ENCODE data around the gene SORT1.
A peak's percentile ranks its signal among the peaks of the same experiment; 100 is the strongest.
"Not testable (repeated sequence)": the region's sequence is repeated elsewhere in the genome, so short reads cannot be mapped to it uniquely, and the experiment has no call there.

SORT1 gene

DNA sequence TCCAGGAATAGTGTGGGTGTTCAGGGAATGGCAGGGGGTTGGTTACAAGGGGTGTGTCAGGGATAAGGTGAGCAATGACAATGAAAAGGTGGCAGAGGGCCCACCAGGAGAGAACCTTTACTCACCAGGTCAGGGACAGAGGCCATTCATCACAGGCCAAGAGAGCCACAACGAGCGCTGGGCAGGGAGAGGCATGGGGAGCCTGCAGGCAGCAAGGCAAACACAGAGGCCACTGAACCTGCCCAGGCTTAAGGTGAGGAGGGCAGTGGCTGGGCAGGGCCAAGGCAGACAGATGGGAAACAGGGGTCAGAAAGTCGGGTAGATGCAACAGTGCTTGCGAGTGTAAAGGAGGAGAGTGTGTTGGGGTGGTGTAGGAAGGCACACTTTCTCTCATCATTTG, 62.6 kb downstream of the SORT1 start:
- DNase-seq = no peak

DNA sequence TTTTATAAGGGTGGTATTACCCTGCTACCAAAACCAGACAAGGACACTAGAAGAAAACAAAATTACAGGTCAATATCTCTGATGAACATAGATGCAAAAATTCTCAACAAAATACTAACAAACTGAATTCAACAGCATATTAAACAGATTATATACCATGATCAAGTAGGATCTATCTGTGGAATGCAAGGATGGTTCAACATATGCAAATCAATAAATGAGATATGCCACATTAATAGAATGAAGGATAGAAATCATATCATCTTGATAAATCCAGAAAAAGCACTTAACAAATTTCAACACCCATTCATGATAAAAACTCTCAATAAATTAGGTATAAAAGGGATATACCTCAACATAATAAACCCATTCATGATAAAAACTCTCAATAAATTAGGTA, 66.6 kb downstream of the SORT1 start:
- no peak for DNase-seq

DNA sequence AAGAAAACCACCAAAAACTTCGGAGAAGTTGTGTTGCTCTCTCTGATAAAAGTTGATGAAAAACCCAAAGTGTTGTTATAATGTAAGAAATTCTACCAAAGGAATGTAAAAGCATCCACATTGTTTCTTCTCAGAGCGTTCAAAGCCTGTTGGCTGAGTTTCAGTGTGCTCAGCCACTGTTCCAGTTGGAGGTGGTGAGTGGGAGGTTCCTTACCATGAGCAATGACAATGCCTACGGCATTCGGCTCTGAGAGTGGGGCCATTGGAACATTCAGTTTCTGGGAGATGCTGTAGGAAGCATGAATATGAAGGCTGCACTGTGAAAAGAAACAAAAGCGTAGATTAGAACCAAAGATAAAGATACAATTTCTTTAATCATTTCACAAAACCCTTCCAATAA, 70.4 kb downstream of the SORT1 start:
- DNase-seq = no peak

DNA sequence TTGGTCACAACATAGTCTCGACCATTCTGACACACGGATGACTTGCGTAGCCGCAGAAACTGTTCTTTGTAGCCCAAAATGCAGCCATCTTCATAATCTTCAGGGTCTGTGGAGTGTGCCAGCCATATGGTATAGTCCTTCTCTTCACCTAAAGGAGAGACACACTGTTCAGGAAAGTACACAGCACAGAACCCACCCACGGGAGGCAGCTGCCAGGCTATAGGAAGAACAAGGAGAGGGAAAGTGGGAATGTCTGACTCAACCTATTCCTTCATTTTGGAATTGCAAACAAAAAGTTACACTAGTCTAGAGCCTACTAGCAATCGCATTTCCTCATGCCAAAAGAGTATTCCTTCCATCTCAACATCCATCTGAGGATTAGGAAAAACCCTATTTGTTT, 74.7 kb downstream of the SORT1 start:
- DNase-seq = no peak

DNA sequence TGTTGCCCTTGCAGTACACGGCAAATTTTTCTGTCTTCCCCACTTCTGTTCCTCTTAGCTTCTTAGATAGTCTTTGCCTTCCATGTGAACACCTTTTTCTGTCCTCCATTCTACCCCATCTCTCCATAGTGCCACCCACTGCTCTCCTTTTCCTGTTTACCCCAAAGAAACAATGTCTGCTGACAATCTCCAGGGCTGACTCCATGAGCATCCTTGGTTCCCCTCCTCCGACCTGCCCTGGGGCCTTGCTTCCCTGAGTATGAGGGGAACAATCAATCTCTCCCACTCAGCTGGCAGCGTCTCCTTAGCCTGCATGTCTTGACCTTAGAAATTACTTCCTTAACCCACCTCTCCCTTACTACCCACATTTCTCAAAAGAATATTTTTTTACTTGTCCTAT, 78.6 kb downstream of the SORT1 start:
- no peak for DNase-seq

DNA sequence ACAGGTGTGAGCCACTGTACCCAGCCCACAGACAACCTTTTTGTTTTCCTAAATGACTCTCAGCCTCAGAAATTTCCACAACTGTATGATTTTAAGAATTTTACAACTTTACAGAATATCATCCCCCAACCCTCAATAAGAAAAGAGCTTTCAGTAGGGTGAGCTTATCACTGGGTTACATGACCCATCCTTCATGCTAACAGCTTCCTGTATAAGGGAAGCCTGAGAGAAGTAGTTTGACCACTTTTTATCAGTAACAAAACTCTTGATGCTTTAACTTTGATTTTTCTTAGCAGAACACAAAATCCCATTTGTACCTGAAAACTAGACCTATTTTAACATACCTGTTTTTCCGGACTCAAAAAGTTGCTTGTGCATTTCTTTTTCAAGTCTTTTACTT, 81.2 kb downstream of the SORT1 start:
- DNase-seq = no peak

DNA sequence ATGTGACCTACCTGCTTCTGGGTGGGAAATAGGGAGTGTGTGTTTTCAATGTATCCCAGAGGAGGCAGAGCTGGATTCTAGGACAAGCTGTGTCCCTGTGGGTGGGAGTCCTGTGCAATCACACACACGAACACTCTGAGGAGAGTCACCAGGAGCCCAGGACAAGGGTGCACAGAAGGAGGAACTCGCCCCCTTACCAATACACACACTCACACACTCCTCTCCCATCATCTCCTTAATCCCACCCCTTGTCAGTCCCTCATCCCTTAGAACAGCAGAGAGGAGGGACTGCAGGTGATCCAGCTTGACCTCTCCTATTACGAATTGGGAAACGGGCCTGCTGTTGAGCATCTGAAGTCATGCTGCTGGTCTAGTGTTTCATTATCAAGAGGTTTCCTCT, 82.4 kb downstream of the SORT1 start:
- DNase-seq = no peak

DNA sequence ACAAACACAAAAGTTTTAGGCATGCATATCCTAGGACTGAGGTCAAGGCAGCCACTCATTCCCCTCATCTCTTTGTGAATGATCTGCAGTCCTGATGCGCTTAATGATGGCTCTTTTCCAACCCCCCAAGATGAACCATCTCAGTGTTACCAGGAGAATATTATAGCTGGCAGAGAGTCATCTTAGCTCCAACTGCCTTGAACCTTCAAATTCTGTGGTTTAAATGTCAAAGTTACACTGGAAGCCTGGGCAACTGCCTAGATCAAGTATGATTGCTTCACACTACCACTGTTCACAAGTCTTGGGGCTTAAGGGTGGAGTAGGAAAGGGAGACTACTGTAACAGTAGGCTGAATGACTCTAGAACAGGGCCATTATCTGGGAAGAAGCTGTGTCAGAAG, 82.9 kb downstream of the SORT1 start:
- no peak for DNase-seq

DNA sequence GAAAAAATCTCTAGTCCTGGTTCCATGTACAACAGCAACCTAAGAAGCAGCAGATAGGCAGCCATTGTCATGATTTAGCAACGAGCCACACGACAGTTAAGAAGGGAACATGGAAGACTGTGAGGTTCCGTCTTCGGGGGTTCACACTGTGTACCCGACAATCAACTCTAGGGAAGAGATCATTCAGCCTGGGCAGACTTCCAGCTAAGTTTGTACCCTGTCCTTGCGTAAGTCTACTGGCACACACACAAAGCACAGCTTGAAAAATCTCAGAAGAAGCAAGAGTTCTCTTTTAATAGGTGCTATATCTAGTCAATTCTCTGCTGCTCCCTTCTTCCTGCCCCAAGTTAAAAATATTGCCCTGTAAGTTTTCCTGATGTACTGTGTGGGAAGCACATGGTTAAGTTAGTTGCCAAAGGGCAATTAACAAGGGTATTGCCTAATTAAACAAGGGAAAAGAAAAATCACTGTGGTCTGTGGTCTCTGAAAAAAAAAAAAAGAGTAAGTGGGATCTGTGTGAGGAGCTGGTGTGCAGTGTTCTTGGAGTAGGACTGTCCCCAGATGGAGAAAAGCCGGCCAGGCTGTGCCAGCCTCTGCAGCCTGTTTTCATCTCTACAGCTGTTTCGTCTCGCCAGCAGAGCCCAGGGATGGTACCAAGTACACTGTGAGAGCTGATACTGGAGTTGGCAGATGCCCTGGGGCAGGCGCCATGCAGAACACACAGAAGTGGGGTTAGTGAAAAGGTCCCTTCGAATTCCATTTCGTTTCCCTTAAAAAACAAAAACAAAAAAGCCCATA, 84.5 kb downstream of the SORT1 start:
- no peak for DNase-seq

DNA sequence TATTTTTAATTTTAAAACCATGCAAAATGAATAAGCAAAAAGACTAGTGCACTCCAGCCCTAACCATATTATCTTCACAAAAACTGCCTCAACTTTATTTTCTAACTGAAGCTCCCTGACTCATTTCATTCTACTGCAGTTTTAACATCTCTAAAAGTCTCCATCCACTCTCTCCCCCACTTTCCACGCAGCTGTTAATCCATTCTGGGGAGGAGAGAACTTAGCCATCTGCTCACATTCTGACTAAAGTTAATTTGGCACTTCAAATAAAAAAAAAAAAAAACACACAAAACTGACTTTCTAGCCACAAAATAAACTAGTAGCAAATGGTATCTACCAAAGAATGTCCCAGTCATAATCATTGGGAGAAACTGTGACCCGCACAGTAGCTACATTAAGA, 85.5 kb downstream of the SORT1 start:
- DNase-seq = no peak

DNA sequence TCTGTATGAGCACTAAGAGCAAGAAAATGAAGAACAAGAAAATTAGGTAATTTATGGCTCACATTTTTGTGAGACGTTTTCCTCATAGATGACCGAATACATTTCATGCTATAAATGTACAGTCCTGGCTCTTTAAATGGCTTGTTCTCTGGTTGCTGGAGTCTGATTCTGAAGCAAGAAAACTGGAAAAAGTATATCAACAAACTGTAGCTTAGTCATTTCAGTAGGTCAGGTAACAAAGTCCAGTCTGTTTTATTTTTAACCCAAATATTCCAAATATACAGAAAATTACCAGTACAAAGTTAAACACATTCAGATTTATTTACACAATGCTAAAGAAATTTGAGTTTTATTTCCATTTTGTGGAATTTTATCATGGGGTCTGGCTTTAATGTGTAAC, 88.4 kb downstream of the SORT1 start:
- no peak for DNase-seq

DNA sequence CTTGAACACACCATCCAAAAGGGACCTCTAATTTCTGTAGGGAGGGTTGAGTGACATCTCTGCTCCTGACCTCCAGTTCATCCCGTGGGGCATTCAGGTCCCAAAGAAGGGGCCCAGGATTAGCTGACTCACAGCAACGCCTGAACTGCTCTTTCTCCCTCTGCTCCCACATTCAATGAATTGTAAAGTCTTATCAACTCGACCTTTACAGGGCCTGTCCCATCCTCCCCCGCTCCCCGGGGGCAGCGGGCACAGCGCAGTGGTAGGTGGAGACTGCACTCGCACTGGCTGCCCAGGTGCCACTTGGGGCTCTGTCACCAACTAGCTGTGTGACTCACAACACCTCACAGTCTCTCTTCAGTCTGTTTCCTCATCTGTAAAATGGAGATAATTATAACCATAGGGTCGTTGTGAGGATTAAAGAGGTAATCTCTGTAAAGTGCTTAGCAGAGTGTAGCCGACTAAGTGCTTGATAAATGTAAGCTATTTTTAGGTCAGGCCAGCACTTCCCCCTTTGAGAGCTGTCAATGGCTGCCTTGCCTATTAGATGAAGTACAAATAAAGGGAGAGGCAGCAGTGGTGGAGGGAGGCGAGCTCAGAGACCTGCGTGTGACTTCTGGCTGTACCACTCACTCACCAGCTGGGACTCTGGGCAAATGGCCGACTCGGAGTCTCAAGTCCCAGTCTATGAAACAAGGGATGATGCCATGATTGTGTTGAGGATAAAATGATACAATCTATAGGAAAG, 90.3 kb downstream of the SORT1 start:
- DNase-seq = peak; percentile 67

DNA sequence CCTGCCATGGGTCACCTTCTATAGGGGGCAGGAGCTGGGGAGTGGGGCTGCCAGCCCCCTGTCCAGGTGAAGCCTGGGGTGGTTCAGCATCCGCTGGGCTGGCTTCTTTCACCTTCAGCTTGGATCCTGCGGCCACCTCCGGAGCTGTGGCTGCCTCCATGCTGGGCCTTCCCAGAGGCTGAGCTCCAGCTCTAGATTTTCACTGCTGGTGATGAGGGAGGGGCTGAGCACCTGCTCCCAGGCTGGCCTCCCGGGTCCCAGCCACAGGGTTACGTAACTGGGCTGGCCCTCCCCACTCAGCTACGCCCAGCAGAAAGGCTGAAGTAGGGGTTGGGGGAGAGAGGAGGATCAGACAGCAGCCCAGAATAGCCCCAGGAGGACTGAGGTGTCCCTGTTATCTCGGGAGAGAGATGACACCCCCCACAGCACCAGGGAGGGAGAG, 90.9 kb downstream of the SORT1 start, which contains the start of gene MYBPHL:
TSS of gene MYBPHL (minus strand) at position 180 of the 442 bp plus-strand sequence. CDS start at position 160, 20 bp downstream.
- DNase-seq = no peak

DNA sequence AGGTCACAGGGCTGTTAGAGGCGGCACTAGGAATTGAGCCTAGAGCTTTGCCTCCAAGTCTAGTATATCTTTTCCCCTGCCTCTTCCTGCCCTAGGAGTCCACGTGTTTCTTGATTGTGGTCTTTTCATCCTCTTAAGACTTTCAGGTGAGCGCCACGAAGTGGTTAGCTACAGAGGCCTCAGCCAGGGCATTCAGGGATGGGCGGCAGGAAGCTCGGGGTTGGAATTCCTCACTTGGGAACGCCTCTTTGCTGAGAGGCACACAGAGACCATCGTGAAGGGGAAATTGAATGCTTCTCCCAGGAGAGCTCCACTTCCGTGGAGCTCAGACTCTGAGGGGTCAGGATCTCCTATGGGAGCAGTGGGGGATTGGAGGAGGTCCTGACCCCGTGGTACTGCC, 91.7 kb downstream of the SORT1 start:
- DNase-seq = not testable (repeated sequence)

DNA sequence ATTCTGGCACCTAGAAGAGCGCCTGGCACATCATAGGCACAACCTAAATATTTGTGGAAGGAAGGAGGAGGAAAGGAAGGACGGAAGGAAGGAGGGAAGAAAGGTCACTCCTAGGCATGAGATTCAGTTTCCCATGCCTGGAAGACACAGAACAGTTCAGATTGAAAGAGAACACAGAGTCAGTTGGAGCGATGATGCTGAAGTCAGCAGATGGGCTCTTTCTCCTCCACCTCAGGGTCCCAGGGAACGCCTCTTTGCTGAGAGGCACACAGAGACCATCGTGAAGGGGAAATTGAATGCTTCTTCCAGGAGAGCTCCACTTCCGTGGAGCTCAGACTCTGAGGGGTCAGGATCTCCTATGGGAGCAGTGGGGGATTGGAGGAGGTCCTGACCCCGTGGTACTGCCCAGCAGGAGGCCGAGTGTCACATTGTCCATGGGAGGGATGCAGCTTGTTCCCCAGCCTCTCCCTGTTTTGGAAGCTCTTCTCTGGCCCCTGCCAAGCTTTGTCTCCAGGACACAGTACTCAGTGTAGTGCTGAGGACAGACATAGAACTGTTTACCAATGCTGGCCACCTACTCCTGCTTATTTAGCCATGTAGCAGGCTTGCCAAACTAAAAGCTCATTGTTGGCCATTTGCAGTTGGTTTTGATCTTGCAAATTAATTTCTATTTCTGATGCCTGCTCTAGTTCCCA, 93.3 kb downstream of the SORT1 start:
- no peak for DNase-seq

DNA sequence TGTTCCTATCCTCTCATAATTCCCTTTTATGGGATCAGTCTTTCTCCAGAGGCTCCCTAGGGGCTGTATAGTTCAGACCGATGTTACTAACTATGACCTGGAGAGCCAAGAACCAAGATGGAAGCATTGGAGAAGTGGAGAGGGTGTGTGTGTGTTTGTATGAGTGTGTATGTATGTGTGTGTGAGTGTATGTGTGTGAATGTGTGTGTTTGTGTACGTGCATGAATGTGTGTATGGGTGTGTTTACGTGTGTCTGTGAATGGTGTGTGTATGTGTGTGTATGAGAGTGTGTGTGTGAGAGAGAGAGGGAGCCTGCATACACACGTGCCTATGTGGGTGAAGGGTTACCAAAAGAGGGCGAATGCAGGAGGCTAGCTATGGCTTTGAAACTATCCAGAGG, 95.8 kb downstream of the SORT1 start:
- DNase-seq = no peak

DNA sequence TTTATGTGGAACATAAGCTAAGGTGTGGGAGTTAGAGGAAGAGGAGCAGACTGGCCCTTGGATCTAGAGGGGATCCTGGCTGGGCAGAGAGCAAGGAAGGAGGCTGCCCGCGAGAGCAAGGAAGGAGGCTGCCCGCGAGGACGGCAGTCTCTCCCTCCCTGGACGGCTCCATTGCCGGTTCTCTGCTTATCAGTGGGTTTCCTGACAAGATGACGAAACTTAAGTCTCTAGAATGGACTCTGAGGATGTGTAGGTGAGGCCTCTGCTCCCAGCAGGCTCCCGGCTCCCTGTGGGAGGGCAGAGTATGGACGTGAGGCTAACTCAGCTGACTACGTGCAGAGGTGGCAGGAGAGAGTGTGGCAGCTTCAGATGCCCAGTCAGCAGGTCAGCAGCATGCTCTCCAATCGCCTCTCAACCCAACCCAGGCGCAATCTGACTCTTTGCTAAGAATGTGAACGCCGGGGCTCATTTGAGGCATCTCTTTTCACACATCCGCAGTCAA, 97.0 kb downstream of the SORT1 start:
- DNase-seq = no peak

DNA sequence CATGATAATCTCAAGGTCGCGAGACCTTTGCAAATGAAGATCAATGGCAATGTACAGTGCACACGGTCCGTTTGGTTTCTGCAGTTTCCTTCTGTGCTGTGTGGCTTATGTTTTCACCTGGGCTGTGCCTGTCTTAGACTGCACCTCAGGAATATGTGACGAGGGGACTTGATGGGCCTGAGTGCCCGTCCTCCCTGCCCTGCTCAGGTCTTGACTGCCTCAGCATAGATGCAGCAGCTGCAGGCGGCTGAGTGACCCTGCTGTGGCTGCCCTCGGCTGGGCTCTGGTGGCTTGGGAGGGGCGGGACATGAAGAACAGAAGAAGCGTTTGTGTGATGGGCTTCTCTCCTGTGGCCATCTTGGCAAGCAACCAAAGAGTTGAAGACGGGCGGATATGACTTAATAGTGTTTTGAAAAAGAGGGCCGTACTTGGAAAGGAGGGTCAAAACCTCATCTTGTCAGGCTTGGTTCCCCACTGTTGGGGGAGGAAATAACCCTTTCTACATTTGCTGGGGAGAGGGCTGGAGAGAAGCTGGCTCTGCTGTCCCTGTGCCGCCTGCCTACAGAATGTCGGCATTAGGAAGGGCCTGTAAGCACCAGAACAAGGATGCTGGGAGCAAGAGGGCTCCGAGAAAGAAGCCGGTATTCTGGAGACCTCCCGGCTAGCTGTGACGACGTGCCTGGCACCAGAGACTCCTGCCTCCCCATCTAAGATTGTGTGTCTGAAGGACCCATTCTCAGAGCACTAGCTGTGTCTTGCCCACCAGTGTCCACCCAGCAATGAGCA, 98.0 kb downstream of the SORT1 start:
- DNase-seq = no peak

DNA sequence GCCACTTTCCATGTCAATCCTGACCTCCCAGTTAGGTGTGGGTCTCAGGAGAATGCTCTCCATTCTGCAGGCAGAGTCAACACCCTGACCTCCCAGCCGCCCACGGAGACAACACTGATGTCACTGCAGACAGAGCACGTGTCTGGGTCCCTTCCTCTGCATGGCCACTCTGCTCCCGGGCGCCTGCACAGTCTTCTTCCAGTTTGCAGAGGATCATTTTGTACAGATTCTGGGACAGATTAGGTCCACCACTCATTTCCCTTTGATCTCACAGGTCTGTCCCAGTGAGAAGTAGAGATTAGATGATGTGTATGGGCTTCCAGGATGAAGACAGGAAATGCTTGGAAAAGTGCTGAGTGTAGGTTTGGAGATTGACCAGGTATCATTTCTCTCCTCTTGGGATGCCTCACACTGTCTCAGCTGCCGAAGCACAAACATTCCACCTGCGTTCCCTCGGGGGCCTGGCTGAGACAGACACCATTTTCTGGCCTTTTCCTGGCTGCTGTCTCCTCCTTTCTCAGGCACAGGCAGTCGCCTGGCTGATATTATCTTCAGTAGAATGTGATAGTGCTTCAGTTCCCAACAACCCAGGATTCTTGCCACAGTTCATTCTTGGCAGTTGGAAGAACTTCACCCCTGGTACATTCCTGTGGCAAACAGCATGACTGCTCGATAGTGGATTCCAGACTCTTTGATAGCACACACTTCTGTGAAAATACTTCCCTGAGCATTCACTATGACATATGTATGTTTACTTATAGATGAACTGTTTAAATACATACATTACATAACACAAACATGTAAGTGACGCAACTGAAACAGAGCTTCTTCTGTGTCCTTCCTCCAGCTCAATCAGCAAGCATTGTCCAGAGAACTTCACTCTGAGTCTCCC, 98.8 kb downstream of the SORT1 start:
- no peak for DNase-seq

DNA sequence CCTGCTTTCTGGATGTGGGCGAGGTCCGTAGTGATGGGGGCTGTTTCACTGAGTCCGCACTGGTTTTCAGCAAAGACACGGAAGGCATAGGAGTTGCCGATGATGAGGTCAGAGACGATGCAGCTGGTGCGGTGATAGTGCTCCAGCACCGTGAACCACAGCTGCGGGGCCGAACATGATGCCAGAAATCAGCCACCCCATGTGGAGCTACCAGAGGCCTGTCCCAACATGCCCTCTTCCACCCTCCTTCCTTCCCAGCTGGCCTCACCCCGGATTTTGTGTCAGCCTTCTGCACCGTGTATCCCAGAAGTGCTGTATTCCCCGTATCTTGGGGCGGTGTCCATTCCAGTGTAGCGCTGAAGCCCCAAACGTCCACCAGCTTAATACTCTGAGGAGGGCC, 100.9 kb downstream of the SORT1 start:
- DNase-seq = no peak

DNA sequence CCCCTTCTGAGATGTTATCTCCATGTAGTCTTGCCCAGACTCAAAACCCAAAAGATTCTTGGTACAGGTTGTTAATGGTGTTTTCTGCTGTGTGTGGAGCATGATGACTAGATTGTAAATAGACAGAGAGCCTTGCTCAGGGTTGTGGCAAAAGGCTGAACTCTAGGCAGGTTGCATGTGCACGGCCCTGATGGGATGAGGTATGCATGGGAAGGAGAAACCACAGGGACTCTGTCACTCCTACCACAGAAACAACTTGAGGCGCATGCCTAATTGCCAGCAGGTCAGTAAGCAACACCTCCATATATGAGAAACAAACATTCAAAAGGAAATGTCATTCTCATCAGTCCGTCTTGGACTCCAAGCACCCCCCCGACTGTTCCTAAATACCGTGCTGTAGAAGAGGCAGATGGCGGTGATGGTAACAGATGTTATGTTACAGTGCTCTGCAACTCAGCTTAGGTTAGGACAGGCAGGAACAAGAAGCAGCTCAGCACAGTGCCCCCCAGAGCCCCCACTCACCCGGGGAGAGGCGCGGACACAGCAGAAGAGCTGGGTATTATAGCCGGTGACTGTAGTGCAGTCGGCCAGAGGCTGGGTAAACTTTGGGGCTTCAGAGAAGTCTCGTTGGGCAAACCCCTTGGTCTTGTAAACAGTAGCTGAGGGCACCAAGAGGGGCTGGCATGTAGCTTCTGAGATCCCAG, 101.9 kb downstream of the SORT1 start:
- no peak for DNase-seq

Data from NCI-H187 treated with DMSO at 0.1 percent for 48 hours (cell line).